ENCODE measurements around the gene FKBP1B.

Gene FKBP1B

GRCh38 chr2:24055750-24056149, 6.2 kb downstream of the FKBP1B start:
- DNase-seq (ENCODE audit: low spot score), result no peak
- no peaks in the 10 kb centered on the region for H3K27me3 ChIP-seq (ENCODE audit: insufficient read depth, poor library complexity, severe bottlenecking)
- H3K4me1 ChIP-seq (ENCODE audit: insufficient read depth, poor library complexity, severe bottlenecking), result no peaks in the 10 kb centered on the region
- no peaks in the 10 kb centered on the region for H3K36me3 ChIP-seq (ENCODE audit: low read depth)
- H3K4me3 ChIP-seq (ENCODE audit: severe bottlenecking), result no peak overlapping the region
- no peak for TF ChIP-seq CTCF (IDR thresholded peaks at IDR 0.05; ENCODE audit: poor library complexity, severe bottlenecking)
- no peak for ATAC-seq (ENCODE audit: low read depth)
- H3K27ac ChIP-seq (ENCODE audit: poor library complexity, severe bottlenecking), result no peak overlapping the region
- H3K9me3 ChIP-seq (ENCODE audit: severe bottlenecking), result no peaks in the 10 kb centered on the region

- Histone ChIP-seq H3K27me3 (ENCODE audit: insufficient read depth, poor library complexity, severe bottlenecking) (no peaks in the 10 kb centered on the region), H3K36me3 (ENCODE audit: low read depth) (peaks cover 3% of the 10 kb centered on the region), H3K9me3 (ENCODE audit: severe bottlenecking) (no peaks in the 10 kb centered on the region), H3K27ac (ENCODE audit: poor library complexity, severe bottlenecking) (no peak overlapping the region), H3K4me3 (ENCODE audit: severe bottlenecking) (no peak overlapping the region), H3K4me1 (ENCODE audit: insufficient read depth, poor library complexity, severe bottlenecking) (no peaks in the 10 kb centered on the region)
- no peak for TF ChIP-seq CTCF (IDR thresholded peaks at IDR 0.05; ENCODE audit: poor library complexity, severe bottlenecking)
- DNase-seq (ENCODE audit: low spot score) (no peak), ATAC-seq (ENCODE audit: low read depth) (no peak)
These were observed 9.2 kb downstream of the FKBP1B start for GRCh38 chr2:24058564-24059271.

- Histone ChIP-seq H3K4me1 (ENCODE audit: insufficient read depth, poor library complexity, severe bottlenecking) (no peaks in the 10 kb centered on the region), H3K36me3 (ENCODE audit: low read depth) (peaks cover 43% of the 10 kb centered on the region), H3K27ac (ENCODE audit: poor library complexity, severe bottlenecking) (no peak overlapping the region), H3K27me3 (ENCODE audit: insufficient read depth, poor library complexity, severe bottlenecking) (no peaks in the 10 kb centered on the region), H3K9me3 (ENCODE audit: severe bottlenecking) (no peaks in the 10 kb centered on the region), H3K4me3 (ENCODE audit: severe bottlenecking) (no peak overlapping the region)
- DNase-seq (ENCODE audit: low spot score), result no peak
- no peak for ATAC-seq (ENCODE audit: low read depth)
- TF ChIP-seq CTCF (IDR thresholded peaks at IDR 0.05; ENCODE audit: poor library complexity, severe bottlenecking), result no peak
These were observed 15.8 kb downstream of the FKBP1B start for GRCh38 chr2:24065341-24065740.

- Histone ChIP-seq H3K27ac (ENCODE audit: poor library complexity, severe bottlenecking) (no peak overlapping the region), H3K27me3 (ENCODE audit: insufficient read depth, poor library complexity, severe bottlenecking) (no peaks in the 10 kb centered on the region), H3K9me3 (ENCODE audit: severe bottlenecking) (no peaks in the 10 kb centered on the region), H3K36me3 (ENCODE audit: low read depth) (peaks cover 75% of the 10 kb centered on the region), H3K4me3 (ENCODE audit: severe bottlenecking) (no peak overlapping the region), H3K4me1 (ENCODE audit: insufficient read depth, poor library complexity, severe bottlenecking) (no peaks in the 10 kb centered on the region)
- no peak for ATAC-seq (ENCODE audit: low read depth)
- no peak for TF ChIP-seq CTCF (IDR thresholded peaks at IDR 0.05; ENCODE audit: poor library complexity, severe bottlenecking)
- DNase-seq (ENCODE audit: low spot score), result no peak
These were observed 22.7 kb downstream of the FKBP1B start for GRCh38 chr2:24072259-24072658.

- no peak for ATAC-seq (ENCODE audit: low read depth)
- TF ChIP-seq CTCF (IDR thresholded peaks at IDR 0.05; ENCODE audit: poor library complexity, severe bottlenecking), result no peak
These were observed 24.3 kb downstream of the FKBP1B start for GRCh38 chr2:24073816-24074215.

More at GRCh38 chr2:24073816-24074215, 24.3 kb downstream of the FKBP1B start:
- no peaks in the 10 kb centered on the region for H3K9me3 ChIP-seq (ENCODE audit: severe bottlenecking)
- no peak overlapping the region for H3K4me3 ChIP-seq (ENCODE audit: severe bottlenecking)
- DNase-seq (ENCODE audit: low spot score), result no peak
- no peak overlapping the region for H3K27ac ChIP-seq (ENCODE audit: poor library complexity, severe bottlenecking)
- no peaks in the 10 kb centered on the region for H3K4me1 ChIP-seq (ENCODE audit: insufficient read depth, poor library complexity, severe bottlenecking)
- H3K36me3 ChIP-seq (ENCODE audit: low read depth), result peaks cover 60% of the 10 kb centered on the region
- no peaks in the 10 kb centered on the region for H3K27me3 ChIP-seq (ENCODE audit: insufficient read depth, poor library complexity, severe bottlenecking)

Measured in RWPE2 (cell line).